ENCODE results near the gene ITGB1. TPM values are rescaled to one million over a fixed set of nuclear protein-coding genes. Genes with fewer than 3 reads are reported as not detected.

ITGB1 gene
- total and polyA plus RNA-seq, 10 of the 15 experiments (the other 5 are each of a cell fraction or from before 2014, with no cell fraction given), result 2.8 to 20.7 (median 10.4) TPM

- CTCF ChIA-PET, result no interaction called here
- Histone ChIP-seq H3K36me3 (ENCODE audit: control insufficient read depth in 2 of 2, insufficient read depth in 2 of 2, low read length in 1 of 2) (peaks cover 0 to 27% of the 10 kb centered on the region in 2 experiments; a peak in 3 of 4 replicates), H4K20me1 (ENCODE audit: control insufficient read depth, insufficient read depth) (no peaks in the 10 kb centered on the region), H2AFZ (ENCODE audit: control insufficient read depth, low read depth, low read length) (no peak overlapping the region), H3K27ac (ENCODE audit: control insufficient read depth, insufficient read depth) (no peak overlapping the region), H3K9me3 (replicated peaks; ENCODE audit: control insufficient read depth, insufficient read depth, low read length) (no peaks in the 10 kb centered on the region; the same call in 2 of the 3 replicates), H3K27me3 (replicated peaks in 1 of 2; ENCODE audit: control insufficient read depth in 2 of 2, insufficient read depth in 2 of 2, low read length in 1 of 2) (no peaks in the 10 kb centered on the region), H3K4me2 (ENCODE audit: control insufficient read depth, insufficient read depth) (no peak overlapping the region), H3K4me3 (no peak overlapping the region), H3K79me2 (ENCODE audit: control insufficient read depth, insufficient read depth, low read length) (no peaks in the 10 kb centered on the region), H3K4me1 (ENCODE audit: control insufficient read depth, insufficient read depth, low read length) (no peaks in the 10 kb centered on the region), H3K9ac (ENCODE audit: control insufficient read depth, insufficient read depth, low read length) (no peak overlapping the region)
- TF ChIP-seq EGR1 (IDR thresholded peaks at IDR 0.05; ENCODE audit: borderline replicate concordance in 1 of 2, low read depth in 2 of 2, low read length in 2 of 2), result no peak
- no peak for TF ChIP-seq ZNF274 (IDR thresholded peaks at IDR 0.05; ENCODE audit: insufficient read depth, insufficient read length)
- no peak for TF ChIP-seq KAT2A (conservative IDR thresholded peaks at IDR 0.05; ENCODE audit: control insufficient read depth, low read depth, low read length)
- no peak for TF ChIP-seq EED (IDR thresholded peaks at IDR 0.05; ENCODE audit: low read depth)
- no peak for TF ChIP-seq EP300 (IDR thresholded peaks at IDR 0.05; ENCODE audit: borderline replicate concordance in 1 of 2, control insufficient read depth in 1 of 2, low read depth in 2 of 2, low read length in 2 of 2)
- TF ChIP-seq HDGF (IDR thresholded peaks at IDR 0.05), result no peak
- no peak for TF ChIP-seq RBBP5 (conservative IDR thresholded peaks at IDR 0.05)
- no peak for TF ChIP-seq ELK1 (IDR thresholded peaks at IDR 0.05; ENCODE audit: low read depth, low read length)
- no peak for TF ChIP-seq RUNX3 (IDR thresholded peaks at IDR 0.05; ENCODE audit: low read length)
- no peak for TF ChIP-seq ETV6 (conservative IDR thresholded peaks at IDR 0.05 in 1 of 2, IDR thresholded peaks at IDR 0.05 in 1 of 2; ENCODE audit: borderline replicate concordance in 1 of 2, low read depth in 1 of 2)
- TF ChIP-seq TCF12 (IDR thresholded peaks at IDR 0.05; ENCODE audit: low read depth, low read length), result no peak
- TF ChIP-seq, protein P1, sequence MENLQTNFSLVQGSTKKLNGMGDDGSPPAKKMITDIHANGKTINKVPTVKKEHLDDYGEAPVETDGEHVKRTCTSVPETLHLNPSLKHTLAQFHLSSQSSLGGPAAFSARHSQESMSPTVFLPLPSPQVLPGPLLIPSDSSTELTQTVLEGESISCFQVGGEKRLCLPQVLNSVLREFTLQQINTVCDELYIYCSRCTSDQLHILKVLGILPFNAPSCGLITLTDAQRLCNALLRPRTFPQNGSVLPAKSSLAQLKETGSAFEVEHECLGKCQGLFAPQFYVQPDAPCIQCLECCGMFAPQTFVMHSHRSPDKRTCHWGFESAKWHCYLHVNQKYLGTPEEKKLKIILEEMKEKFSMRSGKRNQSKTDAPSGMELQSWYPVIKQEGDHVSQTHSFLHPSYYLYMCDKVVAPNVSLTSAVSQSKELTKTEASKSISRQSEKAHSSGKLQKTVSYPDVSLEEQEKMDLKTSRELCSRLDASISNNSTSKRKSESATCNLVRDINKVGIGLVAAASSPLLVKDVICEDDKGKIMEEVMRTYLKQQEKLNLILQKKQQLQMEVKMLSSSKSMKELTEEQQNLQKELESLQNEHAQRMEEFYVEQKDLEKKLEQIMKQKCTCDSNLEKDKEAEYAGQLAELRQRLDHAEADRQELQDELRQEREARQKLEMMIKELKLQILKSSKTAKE (IDR thresholded peaks at IDR 0.05; ENCODE audit: low read depth, poor library complexity, severe bottlenecking), result no peak
- TF ChIP-seq GATAD2B (conservative IDR thresholded peaks at IDR 0.05; ENCODE audit: low read depth), result no peak
- TF ChIP-seq RAD21 (IDR thresholded peaks at IDR 0.05; ENCODE audit: insufficient read depth, low read depth, low read length), result no peak
- no peak for TF ChIP-seq REST (IDR thresholded peaks at IDR 0.05; ENCODE audit: low read depth, low read length)
- no peak for TF ChIP-seq STAT3 (IDR thresholded peaks at IDR 0.05; ENCODE audit: low read depth, low read length)
- no peak for TF ChIP-seq SMAD5 (IDR thresholded peaks at IDR 0.05; ENCODE audit: low read depth)
- no peak for TF ChIP-seq IRF4 (IDR thresholded peaks at IDR 0.05; ENCODE audit: low read depth, low read length)
- TF ChIP-seq CHD4 (IDR thresholded peaks at IDR 0.05), result no peak
- BruUV-seq (replicated peaks), result no TSS peak
- WGBS (ENCODE audit: insufficient coverage, insufficient replicate concordance, low lambda C conversion rate, missing lambda C conversion rate), result 98% methylated on average over 2 of the region's 2 CpGs
- DNase-seq (ENCODE audit: low read depth, low spot score), result no peak
- in situ Hi-C loops (cut with MboI) (no loop called here), intact Hi-C loops (cut with micrococcal nuclease; ENCODE audit: unreplicated experiment) (no loop called here)
- RAD21 ChIA-PET (ENCODE audit: unreplicated experiment), result no interaction called here
- POLR2A ChIA-PET, result no interaction called here
- no peak for FAIRE-seq
- SMC1A ChIA-PET (ENCODE audit: uncharacterized antibody, unreplicated experiment), result no interaction called here
- ATAC-seq, result no peak
These were observed 34.2 kb downstream of the ITGB1 start for GRCh38 chr10:32923849-32924248.
